Endothelial cell of umbilical vein (primary cell): Measurements from ENCODE around the gene ADIPOQ. TPM values are rescaled to one million over a fixed set of nuclear protein-coding genes. Genes with fewer than 3 reads are reported as not detected.

ENCODE experiments used
- BruUV-seq: library from RNA; stranded (reverse); fragments of 400-500 nt; replicated peaks from 2 replicates; lab custom pipeline; 2021; lab: Mats Ljungman, UMichigan
- CTCF ChIA-PET: fragments of 300-600, 350-600 bp; sonication (Branson Sonifier 250); formaldehyde crosslinking; loops from one replicate; lab custom pipeline; 2021; ENCODE audit warnings: antibody characterized with exemption, inconsistent platforms; lab: Charles Lee
- POLR2A ChIA-PET: fragments of 300-600, 350-600 bp; sonication (Branson Sonifier 250); formaldehyde crosslinking; loops from one replicate; lab custom pipeline; 2021; ENCODE audit warnings: antibody characterized with exemption, inconsistent platforms; lab: Charles Lee
- DNase-seq: peaks from one replicate; pipeline ENCODE4 v3.0.0-alpha.2; 2011; ENCODE audit warnings: low read depth, low spot score
- FAIRE-seq: peaks from 2 replicates; lab custom pipeline; 2011; peaks lifted over from hg19 to GRCh38; lab: Jason Lieb, UNC
- H2AFZ ChIP-seq: 2 replicates; pipeline ENCODE4 v1.6.0; 2012; ENCODE audit warnings: low read depth, low read length, control low read depth, inconsistent platforms
- H3K27ac ChIP-seq: 2 replicates; pipeline ENCODE4 v1.5.1; 2011; ENCODE audit warnings: low read depth, mild to moderate bottlenecking, control low read depth, low read length, moderate library complexity; ENCODE audit not compliant: insufficient read depth
- H3K27me3 ChIP-seq, 2 experiments: 2 replicates each; pipeline versions ENCODE4 v1.6.0 to v1.6.1; 2011; ENCODE audit warnings: low read length in 2 of 2, mixed read lengths in 1 of 2; ENCODE audit not compliant: control insufficient read depth in 2 of 2, insufficient read depth in 2 of 2
- H3K36me3 ChIP-seq, 2 experiments: 2 replicates in 1 of 2; 3 replicates in 1 of 2; pipeline ENCODE4 v1.5.1; 2011; ENCODE audit warnings: low read length in 2 of 2, mild to moderate bottlenecking in 1 of 2, moderate library complexity in 1 of 2; ENCODE audit not compliant: control insufficient read depth in 2 of 2, insufficient read depth in 2 of 2; ENCODE audit errors: extremely low read depth in 1 of 2
- H3K4me1 ChIP-seq: 3 replicates; pipeline ENCODE4 v1.5.1; 2011; ENCODE audit warnings: mild to moderate bottlenecking, low read length; ENCODE audit not compliant: control insufficient read depth, insufficient read depth; ENCODE audit errors: extremely low read depth
- H3K4me2 ChIP-seq: 2 replicates; pipeline ENCODE4 v1.6.1; 2011; ENCODE audit warnings: low read length, control low read depth, mixed read lengths; ENCODE audit not compliant: insufficient read depth
- H3K4me3 ChIP-seq, 3 experiments: fragments of 200-600 bp in 1 of 3; sonication (generic), shearing (Covaris generic) in 1 of 3; replicated peaks in 1 of 3; 2 replicates each; pipeline ENCODE4 v1.5.1; 2011 to 2016; ENCODE audit warnings: control low read depth in 3 of 3, low read length in 3 of 3, mild to moderate bottlenecking in 2 of 3, inconsistent platforms in 1 of 3, low read depth in 1 of 3, moderate library complexity in 1 of 3; ENCODE audit not compliant: insufficient read depth in 1 of 3
- H3K79me2 ChIP-seq: 2 replicates; pipeline ENCODE4 v1.6.0; 2012; ENCODE audit warnings: low read length, inconsistent platforms; ENCODE audit not compliant: control insufficient read depth, insufficient read depth
- H3K9ac ChIP-seq: replicated peaks from 2 replicates; pipeline ENCODE3; 2011; ENCODE audit warnings: low read length, control low read depth; ENCODE audit not compliant: insufficient read depth; ENCODE audit errors: extremely low read depth
- H3K9me1 ChIP-seq: replicated peaks from 3 replicates; pipeline ENCODE4 v1.6.0; 2011; ENCODE audit warnings: mild to moderate bottlenecking, low read length; ENCODE audit not compliant: control insufficient read depth, insufficient read depth; ENCODE audit errors: extremely low read depth
- H3K9me3 ChIP-seq: replicated peaks from 2 replicates; pipeline ENCODE4 v1.5.1; 2012; ENCODE audit warnings: low read length, inconsistent platforms; ENCODE audit not compliant: control insufficient read depth, insufficient read depth
- H4K20me1 ChIP-seq: replicated peaks from 2 replicates; pipeline ENCODE3; 2011; ENCODE audit warnings: mild to moderate bottlenecking, low read length; ENCODE audit not compliant: control insufficient read depth, insufficient read depth; ENCODE audit errors: extremely low read depth
- CTCF ChIP-seq, 2 donors: IDR thresholded peaks; 1 replicate in 1 of 2; 2 replicates in 1 of 2; pipeline ENCODE4 v1.5.1; 2011; ENCODE audit warnings: low read length in 2 of 2, mild to moderate bottlenecking in 2 of 2, moderate library complexity in 2 of 2, control low read depth in 1 of 2, inconsistent platforms in 1 of 2, low read depth in 1 of 2; ENCODE audit not compliant: insufficient read depth in 1 of 2; ENCODE audit errors: extremely low read depth in 1 of 2
- EZH2 ChIP-seq: IDR thresholded peaks from 2 replicates; pipeline ENCODE4 v1.6.1; 2012; ENCODE audit warnings: borderline replicate concordance, low read depth, mild to moderate bottlenecking, moderate library complexity, low read length, inconsistent platforms; ENCODE audit not compliant: severe bottlenecking
- FOS ChIP-seq: IDR thresholded peaks from 2 replicates; pipeline ENCODE4 v1.6.1; 2011; ENCODE audit warnings: mild to moderate bottlenecking, low read length, moderate library complexity, borderline replicate concordance; ENCODE audit not compliant: insufficient read depth
- GATA2 ChIP-seq: IDR thresholded peaks from 2 replicates; pipeline ENCODE4 v1.7.0; 2011; ENCODE audit warnings: low read depth, mild to moderate bottlenecking, moderate library complexity, mixed read lengths, low read length; ENCODE audit not compliant: insufficient read length, insufficient read depth
- JUN ChIP-seq: IDR thresholded peaks from 2 replicates; pipeline ENCODE4 v1.6.1; 2011; ENCODE audit warnings: borderline replicate concordance, low read depth; ENCODE audit not compliant: insufficient read length, insufficient read depth
- MAX ChIP-seq: IDR thresholded peaks from 2 replicates; pipeline ENCODE4 v1.6.1; 2011; ENCODE audit not compliant: insufficient read depth, insufficient read length
- MYC ChIP-seq: IDR thresholded peaks from one replicate; pipeline ENCODE4 v1.6.1; 2011; ENCODE audit warnings: mild to moderate bottlenecking, low read depth, low read length
- POLR2A ChIP-seq: IDR thresholded peaks from 2 replicates; pipeline ENCODE4 v1.6.1; 2012; ENCODE audit warnings: low read depth, mild to moderate bottlenecking, control low read depth, low read length
- POLR2AphosphoS5 ChIP-seq: IDR thresholded peaks from 2 replicates; pipeline ENCODE4 v1.6.1; 2012; ENCODE audit warnings: low read depth, mild to moderate bottlenecking, control low read depth, low read length, moderate library complexity; ENCODE audit not compliant: insufficient read depth
- dilution Hi-C: fragments of 300-500 bp; cut with MboI; formaldehyde crosslinking; loops from one replicate; pipeline ENCODE4 v1.15.0; 2019; ENCODE audit warnings: low sequenced_read_pairs; ENCODE audit not compliant: extremely low pct_ligation_motif_present
- intact Hi-C: fragments of 100-400 bp; cut with micrococcal nuclease; formaldehyde crosslinking; loops from one replicate; pipeline ENCODE4 v1.10.0; 2022
- polyA plus RNA-seq, 4 experiments: library from polyadenylated mRNA; depleted of rRNA in 3 of 4; stranded (reverse) in 3 of 4; unstranded in 1 of 4; fragments of >200 nt; gene quantifications; 2 replicates each; pipeline versions ENCODE4 v1.2.1 to v1.2.3, GENCODE V29; 2011 to 2012; ENCODE audit warnings: missing spikeins in 1 of 4
- total RNA-seq: library from RNA; stranded (reverse); gene quantifications from 2 replicates; pipeline ENCODE4 v1.2.3, GENCODE V29; 2021

ADIPOQ gene
- total and polyA plus RNA-seq, 2 donors (not counting 3 experiments of a cell fraction or from before 2014, with no cell fraction given): not detected

- Histone ChIP-seq H3K4me3 (no peak overlapping the region), H3K4me2 (no peak overlapping the region), H3K9me1 (no peaks in the 10 kb centered on the region), H3K4me1 (peaks cover 11% of the 10 kb centered on the region), H3K27ac (no peak overlapping the region), H4K20me1 (no peaks in the 10 kb centered on the region), H3K36me3 (no peaks in the 10 kb centered on the region), H2AFZ (no peak overlapping the region), H3K79me2 (no peaks in the 10 kb centered on the region), H3K27me3 (no peaks in the 10 kb centered on the region), H3K9ac (no peak overlapping the region), H3K9me3 (no peaks in the 10 kb centered on the region)
- no TSS peak for BruUV-seq
- ChIA-PET CTCF (no interaction called here), POLR2A (no interaction called here)
- intact Hi-C loops: no loop called here
- no peak for FAIRE-seq
- TF ChIP-seq POLR2A (no peak), GATA2 (no peak), POLR2AphosphoS5 (no peak), MYC (no peak), CTCF (IDR thresholded peaks at IDR 0.05; ENCODE audit: extremely low read depth in 1 of 2, insufficient read depth in 1 of 2, low read depth in 1 of 2, low read length in 2 of 2) (no peak), FOS (no peak), EZH2 (no peak), JUN (no peak), MAX (no peak)
- DNase-seq: no peak
- dilution Hi-C loops: no loop called here
These were observed 54.4 kb downstream of the ADIPOQ start for GRCh38 chr3:186896875-186897274.
